Activated naive CD8-positive, alpha-beta T cell treated with anti-CD3 and anti-CD28 coated beads, Interleukin-2, amount 10 ng/mL, durations not matched to agents 7 days and 5 days (primary cell): ENCODE data around the gene RNF224. TPM values are rescaled to one million over a fixed set of nuclear protein-coding genes. Genes with fewer than 3 reads are reported as not detected.

Experiments
- ATAC-seq: fragments of 150-1000 bp; cut with Tn5 transposase; one replicate; pipeline ENCODE4 v1.10.0; 2021; ENCODE audit warnings: low read depth, moderate library complexity
- POLR2A ChIA-PET: fragments of 350-600 bp; sonication (Branson Sonifier 250); formaldehyde crosslinking; loops from one replicate; lab custom pipeline; 2021; ENCODE audit warnings: antibody characterized with exemption; lab: Charles Lee
- DNase-seq: peaks from one replicate; pipeline ENCODE4 v3.0.0; 2021
- H3K27ac Mint-ChIP-seq: one replicate; pipeline ENCODE4 v1.8.0; 2022; ENCODE audit warnings: mild to moderate bottlenecking, mixed read lengths
- H3K27me3 Mint-ChIP-seq: one replicate; pipeline ENCODE4 v1.8.0; 2022; ENCODE audit warnings: mild to moderate bottlenecking, moderate library complexity, mixed read lengths
- H3K36me3 Mint-ChIP-seq: one replicate; pipeline ENCODE4 v1.8.0; 2021; ENCODE audit warnings: mild to moderate bottlenecking, mixed read lengths
- H3K4me1 Mint-ChIP-seq: one replicate; pipeline ENCODE4 v1.8.0; 2021; ENCODE audit warnings: mixed read lengths
- H3K4me3 Mint-ChIP-seq: one replicate; pipeline ENCODE4 v1.8.0; 2022; ENCODE audit warnings: mild to moderate bottlenecking, moderate library complexity, mixed read lengths
- H3K9me3 Mint-ChIP-seq: one replicate; pipeline ENCODE4 v1.8.0; 2021; ENCODE audit warnings: mixed read lengths
- total RNA-seq, 2 experiments: library from RNA; stranded (reverse); gene quantifications; one replicate each; pipeline ENCODE4 v1.2.3, GENCODE V29; 2021

RNF224 gene
- total RNA-seq: not detected

GRCh38 chr9:137227054-137227852 lies at the start of gene RNF224:
Gene RNF224, plus strand, starts transcription at chr9:137227502. Its CDS starts 834 bp downstream, at chr9:137228336.
- Mint-ChIP-seq H3K27me3 (peaks cover 2% of the 10 kb centered on the region), H3K4me1 (peaks cover 7% of the 10 kb centered on the region), H3K4me3 (peak within 1 kb of the TSS; percentile 33), H3K9me3 (no peaks in the 10 kb centered on the region), H3K36me3 (no peaks in the 10 kb centered on the region), H3K27ac (peak within 1 kb of the TSS; percentile 81)
- DNase-seq (peak; percentile 88), ATAC-seq (peak; percentile 40)
- POLR2A ChIA-PET: interaction anchor here (0.8 to 4.9 kb wide), 9 partner anchors 12 to 141 kb away, joined by 3 to 35 read pairs (median 3); partner anchors contain the start of genes ANAPC2, MAN1B1, SSNA1 and TUBB4B

- ATAC-seq: no peak
- Mint-ChIP-seq H3K36me3 (peaks cover 5% of the 10 kb centered on the region), H3K4me3 (no peak overlapping the region), H3K27ac (no peak overlapping the region), H3K4me1 (no peaks in the 10 kb centered on the region), H3K27me3 (peaks cover 2% of the 10 kb centered on the region), H3K9me3 (no peaks in the 10 kb centered on the region)
- DNase-seq: no peak
- POLR2A ChIA-PET: interaction anchor here (0.9 kb wide), 1 partner anchor 11 kb away, joined by 3 read pairs; no protein-coding TSS in a partner anchor
These were observed 48.9 kb upstream of the RNF224 start for GRCh38 chr9:137178201-137178938.

DNA sequence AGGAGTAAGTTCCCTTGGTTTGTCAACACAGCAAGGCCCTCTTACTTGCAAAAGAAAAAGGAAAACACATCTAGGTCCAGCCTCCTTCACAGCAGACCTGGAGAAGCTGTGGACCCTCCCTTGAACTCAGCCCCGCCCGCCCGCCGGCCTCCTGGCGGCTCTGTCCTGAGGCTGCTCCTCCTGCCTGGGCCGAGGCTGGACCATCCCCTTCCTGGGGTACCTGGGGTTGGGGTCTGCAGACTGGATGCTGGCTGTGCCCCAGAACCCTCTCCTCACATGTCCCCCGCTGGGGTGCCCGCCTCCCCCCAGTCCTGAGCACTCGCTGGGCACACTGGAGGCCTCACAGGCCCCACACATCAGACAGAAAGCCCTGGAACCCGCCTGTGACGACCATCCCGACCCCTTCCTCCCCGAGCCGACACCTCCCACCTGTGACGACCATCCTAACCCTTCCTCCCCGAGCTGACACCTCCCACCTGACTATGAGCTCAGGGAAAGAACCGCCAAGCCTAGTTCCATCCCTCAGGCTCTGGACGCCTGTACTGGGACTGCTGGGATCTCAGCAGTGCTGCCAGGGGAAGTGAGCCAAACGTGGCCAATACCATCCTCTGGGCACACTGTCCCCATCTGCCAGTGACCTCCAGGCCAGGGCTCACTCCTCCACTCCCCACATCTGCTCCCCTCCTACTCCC lies 48.2 kb upstream of the RNF224 start:
- Mint-ChIP-seq H3K36me3 (peaks cover 5% of the 10 kb centered on the region), H3K27ac (peak overlapping the region; percentile 38), H3K4me3 (no peak overlapping the region), H3K27me3 (peaks cover 2% of the 10 kb centered on the region), H3K4me1 (no peaks in the 10 kb centered on the region), H3K9me3 (no peaks in the 10 kb centered on the region)
- POLR2A ChIA-PET: interaction anchor here (0.9 kb wide), 1 partner anchor 10 kb away, joined by 3 read pairs; no protein-coding TSS in a partner anchor
- ATAC-seq (no peak), DNase-seq (no peak)

DNA sequence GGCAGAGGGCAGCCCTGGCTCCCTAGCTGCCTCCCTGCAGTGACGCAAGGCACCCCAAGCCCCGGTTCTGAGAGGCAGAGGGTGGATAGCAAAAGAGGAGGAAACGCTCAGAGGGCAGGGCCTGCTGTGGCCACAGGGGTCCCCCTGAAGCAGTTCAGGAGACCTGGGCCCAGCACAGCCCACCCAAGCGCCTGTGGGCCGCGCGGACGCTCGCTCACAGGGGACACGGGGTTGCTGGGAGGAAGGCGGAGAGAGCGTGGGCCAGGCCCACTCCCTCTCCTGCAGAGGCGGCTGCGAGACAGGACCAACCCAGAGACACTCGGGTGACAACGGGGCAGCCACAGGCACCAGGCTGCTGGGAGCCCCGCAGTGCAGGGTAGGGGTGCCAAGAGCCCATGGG lies 47.5 kb upstream of the RNF224 start:
- Mint-ChIP-seq H3K27me3 (peaks cover 2% of the 10 kb centered on the region), H3K9me3 (no peaks in the 10 kb centered on the region), H3K36me3 (peaks cover 7% of the 10 kb centered on the region), H3K4me1 (no peaks in the 10 kb centered on the region), H3K27ac (no peak overlapping the region), H3K4me3 (no peak overlapping the region)
- POLR2A ChIA-PET: no interaction called here
- no peak for ATAC-seq
- no peak for DNase-seq

- Mint-ChIP-seq H3K9me3 (no peaks in the 10 kb centered on the region), H3K27ac (no peak overlapping the region), H3K4me1 (no peaks in the 10 kb centered on the region), H3K27me3 (peaks cover 2% of the 10 kb centered on the region), H3K4me3 (no peak overlapping the region), H3K36me3 (peaks cover 7% of the 10 kb centered on the region)
- DNase-seq: no peak
- ATAC-seq: no peak
- POLR2A ChIA-PET: no interaction called here
These were observed 46.8 kb upstream of the RNF224 start for GRCh38 chr9:137180491-137180890.

DNA sequence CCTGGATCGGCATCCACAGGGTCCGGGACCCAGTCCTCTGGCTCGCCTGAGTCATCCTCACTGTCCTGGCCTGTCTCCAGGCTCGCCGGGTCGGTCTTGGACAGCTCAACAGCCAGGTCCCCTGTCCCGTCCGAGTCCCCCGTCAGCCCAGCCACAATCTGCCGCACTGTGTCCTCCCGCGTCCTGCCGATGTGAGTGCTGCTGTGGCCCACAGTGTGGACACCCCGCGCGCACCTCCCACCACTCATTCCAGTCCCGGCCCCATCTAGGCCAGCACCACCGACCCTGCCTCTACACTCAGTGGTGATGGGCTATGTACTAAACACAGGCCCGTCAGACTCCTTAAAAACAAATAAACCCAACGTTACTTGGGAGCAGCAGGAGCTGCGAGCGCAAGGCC lies 45.6 kb upstream of the RNF224 start:
- H3K4me1 Mint-ChIP-seq: peaks cover under 1% of the 10 kb centered on the region
- POLR2A ChIA-PET: no interaction called here
- no peaks in the 10 kb centered on the region for H3K9me3 Mint-ChIP-seq
- peaks cover 7% of the 10 kb centered on the region for H3K36me3 Mint-ChIP-seq
- ATAC-seq: no peak
- H3K4me3 Mint-ChIP-seq: no peak overlapping the region
- H3K27ac Mint-ChIP-seq: no peak overlapping the region
- DNase-seq: no peak
- no peaks in the 10 kb centered on the region for H3K27me3 Mint-ChIP-seq

- H3K4me1 Mint-ChIP-seq: peaks cover 9% of the 10 kb centered on the region
- H3K4me3 Mint-ChIP-seq: no peak overlapping the region
- DNase-seq (no peak), ATAC-seq (no peak)
- peaks cover 4% of the 10 kb centered on the region for H3K36me3 Mint-ChIP-seq
- POLR2A ChIA-PET: no interaction called here
- no peak overlapping the region for H3K27ac Mint-ChIP-seq
- no peaks in the 10 kb centered on the region for H3K27me3 Mint-ChIP-seq
- no peaks in the 10 kb centered on the region for H3K9me3 Mint-ChIP-seq
These were observed 44.5 kb upstream of the RNF224 start for GRCh38 chr9:137182836-137183235.

- H3K27ac Mint-ChIP-seq: no peak overlapping the region
- ATAC-seq (no peak), DNase-seq (no peak)
- H3K27me3 Mint-ChIP-seq: no peaks in the 10 kb centered on the region
- no peak overlapping the region for H3K4me3 Mint-ChIP-seq
- POLR2A ChIA-PET: no interaction called here
- H3K4me1 Mint-ChIP-seq: peaks cover 11% of the 10 kb centered on the region
- peaks cover 6% of the 10 kb centered on the region for H3K36me3 Mint-ChIP-seq
- no peaks in the 10 kb centered on the region for H3K9me3 Mint-ChIP-seq
These were observed 43.2 kb upstream of the RNF224 start for GRCh38 chr9:137183980-137184595.

- peaks cover 16% of the 10 kb centered on the region for H3K4me1 Mint-ChIP-seq
- H3K27ac Mint-ChIP-seq: no peak overlapping the region
- POLR2A ChIA-PET: no interaction called here
- H3K36me3 Mint-ChIP-seq: peaks cover 6% of the 10 kb centered on the region
- no peak overlapping the region for H3K4me3 Mint-ChIP-seq
- no peaks in the 10 kb centered on the region for H3K9me3 Mint-ChIP-seq
- H3K27me3 Mint-ChIP-seq: no peaks in the 10 kb centered on the region
- ATAC-seq (no peak), DNase-seq (no peak)
These were observed 42.2 kb upstream of the RNF224 start for GRCh38 chr9:137184881-137185660.

DNA sequence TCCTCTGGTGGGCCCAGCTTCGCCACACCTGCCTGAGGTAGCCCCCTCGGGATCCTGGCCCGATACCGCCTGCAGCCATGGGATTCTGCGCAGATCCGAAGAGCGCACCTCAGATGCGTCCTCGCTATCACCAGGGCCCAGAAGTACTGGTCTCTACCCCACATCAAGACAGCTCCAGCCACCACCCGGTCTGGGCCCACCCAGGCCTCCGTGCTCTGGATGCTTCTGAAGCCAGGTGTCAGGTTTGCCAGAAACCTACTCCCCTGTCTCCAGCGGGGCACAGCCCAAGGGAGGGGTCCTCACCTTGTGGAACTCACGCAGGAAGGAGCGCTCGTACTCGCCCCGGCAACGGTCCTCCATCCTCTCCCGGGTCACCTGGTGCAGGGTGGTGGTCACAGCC lies 41.4 kb upstream of the RNF224 start:
- H3K4me3 Mint-ChIP-seq: no peak overlapping the region
- ATAC-seq (no peak), DNase-seq (no peak)
- H3K36me3 Mint-ChIP-seq: peaks cover 6% of the 10 kb centered on the region
- no peak overlapping the region for H3K27ac Mint-ChIP-seq
- H3K27me3 Mint-ChIP-seq: no peaks in the 10 kb centered on the region
- POLR2A ChIA-PET: no interaction called here
- H3K9me3 Mint-ChIP-seq: no peaks in the 10 kb centered on the region
- peaks cover 16% of the 10 kb centered on the region for H3K4me1 Mint-ChIP-seq

DNA sequence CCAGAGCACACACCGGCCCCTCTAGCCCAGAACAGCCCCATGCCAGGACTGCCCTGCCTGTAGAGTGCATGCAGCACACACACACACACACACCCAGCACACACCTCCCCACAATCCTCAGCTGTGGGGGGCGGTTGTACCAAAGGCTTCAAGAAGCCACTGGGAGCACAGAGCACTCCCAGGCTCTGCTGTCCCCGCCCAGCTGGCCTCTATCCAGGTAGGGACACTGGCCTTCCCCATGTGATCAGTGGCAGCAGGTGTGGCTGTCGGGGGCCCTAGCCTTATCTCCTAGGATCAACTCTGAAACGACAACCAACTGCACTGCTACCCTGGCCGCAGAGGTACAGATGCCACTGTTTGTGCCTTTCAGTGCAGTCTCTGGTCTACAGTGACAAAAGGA lies 40.9 kb upstream of the RNF224 start:
- peaks cover 16% of the 10 kb centered on the region for H3K4me1 Mint-ChIP-seq

DNA sequence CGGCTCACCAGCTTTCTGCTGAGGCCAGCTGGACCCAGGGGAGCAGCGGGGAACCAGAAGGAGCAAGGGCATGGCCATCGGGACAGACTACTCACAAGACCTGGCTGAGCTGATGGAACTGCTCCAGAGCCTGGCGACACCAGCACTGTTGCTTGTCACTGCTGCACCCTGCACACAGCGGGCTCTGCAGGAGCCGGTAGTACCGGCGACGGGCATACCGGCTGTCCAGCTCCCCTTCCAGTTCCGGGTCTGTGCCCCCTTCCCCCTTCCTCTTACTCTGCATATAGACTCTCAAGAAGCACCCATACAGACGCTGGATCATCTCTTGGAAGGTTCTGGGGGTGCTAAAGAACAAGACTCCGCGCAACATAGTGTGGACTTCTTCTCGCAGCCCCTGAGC lies 39.9 kb upstream of the RNF224 start:
- no peaks in the 10 kb centered on the region for H3K27me3 Mint-ChIP-seq
- peaks cover 3% of the 10 kb centered on the region for H3K36me3 Mint-ChIP-seq
- H3K27ac Mint-ChIP-seq: peak overlapping the region; percentile 92
- peaks cover 16% of the 10 kb centered on the region for H3K4me1 Mint-ChIP-seq
- peak overlapping the region; percentile 91 for H3K4me3 Mint-ChIP-seq
- POLR2A ChIA-PET: interaction anchor here (0.8 to 3.7 kb wide), 11 partner anchors 14 to 117 kb away, joined by 3 to 42 read pairs (median 11); partner anchors contain the start of genes DPP7, NDOR1, RNF208 and SAPCD2
- no peak for DNase-seq
- ATAC-seq: no peak
- no peaks in the 10 kb centered on the region for H3K9me3 Mint-ChIP-seq

More for the DNA sequence above, 40.9 kb upstream of the RNF224 start:
- Mint-ChIP-seq H3K27me3 (no peaks in the 10 kb centered on the region), H3K9me3 (no peaks in the 10 kb centered on the region), H3K27ac (peak overlapping the region; percentile 30), H3K4me3 (peak overlapping the region; percentile 91), H3K36me3 (peaks cover 6% of the 10 kb centered on the region)
- POLR2A ChIA-PET: interaction anchor here (3.7 kb wide), 1 partner anchor 19 kb away, joined by 29 read pairs; the partner anchor contains the start of genes NDOR1 and TMEM203
- DNase-seq (no peak), ATAC-seq (no peak)
